Left renal cortex interstitium (tissue), 4 donors: ENCODE data around the gene P2RX5. TPM values are rescaled to one million over a fixed set of nuclear protein-coding genes. Genes with fewer than 3 reads are reported as not detected.

ENCODE experiments used
- DNase-seq, 4 donors: peaks; one replicate each; pipeline ENCODE4 v3.0.0-alpha.2; 2013; ENCODE audit warnings: low read depth in 4 of 4, low spot score in 2 of 4, missing footprints in 1 of 4
- polyA plus RNA-seq, 4 donors: library from polyadenylated mRNA; unstranded; fragments of 120-200 nt; gene quantifications; one replicate each; pipeline ENCODE4 v1.2.1, GENCODE V29; 2013; ENCODE audit not compliant: insufficient read length in 4 of 4

P2RX5 gene
- polyA plus RNA-seq, 4 donors, result 0.76 to 1.8 (median 1.6) TPM

- no peak for DNase-seq
Measured at GRCh38 chr17:3683054-3683511, 12.9 kb downstream of the P2RX5 start.

- DNase-seq, result no peak
Measured at GRCh38 chr17:3682033-3682432, 13.9 kb downstream of the P2RX5 start.

- DNase-seq, result no peak
Measured at GRCh38 chr17:3681565-3681964, 14.4 kb downstream of the P2RX5 start.

GRCh38 chr17:3681057-3681456, 14.9 kb downstream of the P2RX5 start:
- no peak for DNase-seq

- no peak for DNase-seq
Measured at GRCh38 chr17:3679531-3680126, 16.3 kb downstream of the P2RX5 start.

GRCh38 chr17:3678821-3679530, 17.0 kb downstream of the P2RX5 start:
- DNase-seq, result no peak

- no peak for DNase-seq
Measured at GRCh38 chr17:3678095-3678820, 17.7 kb downstream of the P2RX5 start.

- no peak for DNase-seq
Measured at GRCh38 chr17:3675886-3676285, 20.1 kb downstream of the P2RX5 start.

- no peak for DNase-seq
Measured at GRCh38 chr17:3672571-3672970, 23.4 kb downstream of the P2RX5 start.

- DNase-seq, result no peak
Measured at GRCh38 chr17:3669548-3669947, 26.4 kb downstream of the P2RX5 start.

GRCh38 chr17:3669085-3669347, 26.9 kb downstream of the P2RX5 start:
- DNase-seq, result no peak

- DNase-seq, result peak; percentile 91 to 97 (median 96)
Measured at GRCh38 chr17:3668279-3669084, 27.5 kb downstream of the P2RX5 start, which contains the start of the genes EMC6 and TAX1BP3. Gene EMC6, plus strand, starts transcription at chr17:3668812. Its CDS starts 335 bp downstream, at chr17:3669147. Gene TAX1BP3, minus strand, starts transcription at chr17:3668578. Its CDS starts 52 bp downstream, at chr17:3668526.

GRCh38 chr17:3667366-3668278, 28.3 kb downstream of the P2RX5 start:
- peak in 3 of 4 donors; percentile 61 to 76 (median 67) for DNase-seq

GRCh38 chr17:3666516-3666915, 29.4 kb downstream of the P2RX5 start:
- DNase-seq, result no peak

- DNase-seq, result no peak
Measured at GRCh38 chr17:3665834-3666233, 30.1 kb downstream of the P2RX5 start.

- no peak for DNase-seq
Measured at GRCh38 chr17:3663102-3664011, 32.6 kb downstream of the P2RX5 start.

- DNase-seq, result no peak
Measured at GRCh38 chr17:3660311-3660891, 35.6 kb downstream of the P2RX5 start.

GRCh38 chr17:3659541-3660111, 36.3 kb downstream of the P2RX5 start:
- no peak for DNase-seq
